K562 (cell line): Measurements from ENCODE around the gene KLHL22. TPM values are rescaled to one million over a fixed set of nuclear protein-coding genes. Genes with fewer than 3 reads are reported as not detected.
A peak's percentile ranks its signal among the peaks of the same experiment; 100 is the strongest.

ENCODE experiments used
- ATAC-seq: fragments of 200-7000 bp; cut with Tn5 transposase; 3 replicates; pipeline ENCODE4 v1.9.1; 2020; ENCODE audit warnings: moderate library complexity
- BruUV-seq: library from RNA; stranded (reverse); fragments of 400-500 nt; replicated peaks from 2 replicates; lab custom pipeline; 2021; lab: Mats Ljungman, UMichigan
- CTCF ChIA-PET: fragments of 300-600 bp; formaldehyde crosslinking; extraction: SDS; loops from one replicate; lab custom pipeline; 2021; ENCODE audit warnings: low intra/inter-chr PET ratio; lab: Yijun Ruan, JAX
- POLR2A ChIA-PET: fragments of 300-600, 350-650 bp; sonication (Branson Sonifier 250); formaldehyde crosslinking; extraction: SDS; loops from one replicate; lab custom pipeline; 2021; ENCODE audit warnings: antibody characterized with exemption, inconsistent platforms; lab: Yijun Ruan, JAX
- DNase-seq, 4 experiments: peaks; one replicate each; pipeline versions ENCODE4 v3.0.0 to v3.0.0-alpha.2; 2011 to 2018; ENCODE audit warnings: low spot score in 3 of 4, mixed read lengths in 3 of 4; ENCODE audit errors: extremely low read depth in 1 of 4
- FAIRE-seq: peaks from 2 replicates; lab custom pipeline; 2011; peaks lifted over from hg19 to GRCh38; lab: Jason Lieb, UNC
- H2AFZ ChIP-seq: 2 replicates; pipeline ENCODE4 v1.6.0; 2011; ENCODE audit warnings: low read depth, low read length, control low read depth, inconsistent platforms
- H3K27ac ChIP-seq: fragments of 200-600 bp; 3 replicates; pipeline ENCODE4 v1.8.0; 2011; ENCODE audit warnings: low read depth, mild to moderate bottlenecking, control low read depth, inconsistent platforms, low read length, moderate library complexity, mixed read lengths; ENCODE audit errors: extremely low read depth
- H3K27me3 ChIP-seq, 2 experiments: fragments of 300-600 bp in 1 of 2; 2 replicates in 1 of 2; 3 replicates in 1 of 2; pipeline versions ENCODE4 v1.6.0 to v1.8.0; 2011; ENCODE audit warnings: inconsistent platforms in 2 of 2, low read length in 2 of 2, mild to moderate bottlenecking in 1 of 2, mixed read lengths in 1 of 2, moderate library complexity in 1 of 2; ENCODE audit not compliant: control insufficient read depth in 2 of 2, insufficient read depth in 2 of 2
- H3K36me3 ChIP-seq: fragments of 300-600 bp; 3 replicates; pipeline ENCODE4 v1.8.0; 2011; ENCODE audit warnings: mild to moderate bottlenecking, low read length, inconsistent platforms; ENCODE audit not compliant: control insufficient read depth, insufficient read depth
- H3K4me1 ChIP-seq, 2 experiments: fragments of 200-600 bp in 1 of 2; replicated peaks in 1 of 2; 2 replicates in 1 of 2; 3 replicates in 1 of 2; pipeline versions ENCODE4 v1.5.1 to v1.8.0; 2011; ENCODE audit warnings: inconsistent platforms in 2 of 2, low read length in 2 of 2, mild to moderate bottlenecking in 1 of 2, mixed read lengths in 1 of 2, moderate library complexity in 1 of 2; ENCODE audit not compliant: control insufficient read depth in 2 of 2, insufficient read depth in 2 of 2
- H3K4me2 ChIP-seq: 2 replicates; pipeline ENCODE4 v1.6.1; 2011; ENCODE audit warnings: low read length, control low read depth, inconsistent platforms, mixed read lengths; ENCODE audit not compliant: insufficient read depth
- H3K4me3 ChIP-seq: fragments of 200-600 bp; sonication (generic), shearing (Covaris generic); 2 replicates; pipeline ENCODE4 v1.5.1; 2016; ENCODE audit warnings: control low read depth, inconsistent platforms
- H3K79me2 ChIP-seq: fragments of 200-600 bp; 3 replicates; pipeline ENCODE4 v1.8.0; 2011; ENCODE audit warnings: low read length, inconsistent platforms; ENCODE audit not compliant: control insufficient read depth, insufficient read depth
- H3K9ac ChIP-seq, 2 experiments: 2 replicates each; pipeline versions ENCODE4 v1.6.0 to v1.6.1; 2011; ENCODE audit warnings: low read depth in 2 of 2, low read length in 2 of 2, control low read depth in 1 of 2, inconsistent platforms in 1 of 2, mild to moderate bottlenecking in 1 of 2, mixed read lengths in 1 of 2; ENCODE audit not compliant: insufficient read depth in 1 of 2
- H3K9me1 ChIP-seq: one replicate; pipeline ENCODE4 v1.6.0; 2011; ENCODE audit warnings: inconsistent platforms, mild to moderate bottlenecking, low read length, moderate library complexity; ENCODE audit not compliant: control insufficient read depth, insufficient read depth
- H3K9me3 ChIP-seq: replicated peaks from 2 replicates; pipeline ENCODE4 v1.5.1; 2011; ENCODE audit warnings: low read depth, low read length, inconsistent platforms; ENCODE audit not compliant: control insufficient read depth, insufficient read depth
- H4K20me1 ChIP-seq: replicated peaks from 2 replicates; pipeline ENCODE4 v1.6.1; 2011; ENCODE audit warnings: low read length, inconsistent platforms, mixed read lengths; ENCODE audit not compliant: control insufficient read depth, insufficient read depth
- ARID2 ChIP-seq: fragments of 450-650 bp; IDR thresholded peaks from 2 replicates; pipeline ENCODE4 v1.6.1; 2017; ENCODE audit warnings: antibody characterized with exemption, mild to moderate bottlenecking
- FOXM1 ChIP-seq, 2 experiments: fragments of 450-650 bp in 1 of 2; sonication (generic) in 1 of 2; formaldehyde crosslinking in 1 of 2; IDR thresholded peaks; 2 replicates each; pipeline versions ENCODE4 v1.6.1 to v1.9.0; 2017 to 2022; ENCODE audit warnings: low read depth in 2 of 2, mild to moderate bottlenecking in 2 of 2, missing genetic modification reagents in 1 of 2, moderate library complexity in 1 of 2
- JUNB ChIP-seq: fragments of 450-650 bp; formaldehyde crosslinking; conservative IDR thresholded peaks from 2 replicates; pipeline ENCODE4 v1.4.0; 2020; ENCODE audit warnings: mild to moderate bottlenecking
- MED1 ChIP-seq: sonication (generic); formaldehyde crosslinking; IDR thresholded peaks from 2 replicates; pipeline ENCODE4 v1.8.1; 2023; ENCODE audit warnings: missing genetic modification reagents, borderline replicate concordance
- NFYB ChIP-seq: IDR thresholded peaks from 2 replicates; pipeline ENCODE4 v1.6.1; 2011; ENCODE audit warnings: mild to moderate bottlenecking, moderate library complexity; ENCODE audit not compliant: insufficient read length; ENCODE audit errors: extremely low read depth
- RBM39 ChIP-seq: fragments of 200-400 bp; formaldehyde crosslinking; optimal IDR thresholded peaks from 2 replicates; pipeline ENCODE3; 2018; ENCODE audit warnings: low read depth, low read length
- SMARCB1 ChIP-seq: IDR thresholded peaks from 2 replicates; pipeline ENCODE4 v1.6.1; 2011; ENCODE audit warnings: improper control_type of control experiment, low read depth; ENCODE audit not compliant: insufficient read length
- SREBF1 ChIP-seq: fragments of 150-350 bp; IDR thresholded peaks from 2 replicates; pipeline ENCODE4 v1.6.1; 2014; ENCODE audit warnings: antibody characterized with exemption, low read depth, low read length, borderline replicate concordance
- WGBS: fragments of 100-300 bp; shearing (Covaris generic); methylation state at CpG from one replicate; pipeline ENCODE4 v1.1.6; 2016; ENCODE audit warnings: low coverage, mixed read lengths; ENCODE audit not compliant: insufficient coverage; ENCODE audit errors: missing lambda C conversion rate; 5-methylcytosine and 5-hydroxymethylcytosine counted together
- in situ Hi-C: fragments of 300-500 bp; cut with MboI; formaldehyde crosslinking; loops from 4 replicates; pipeline ENCODE4 v1.15.0; 2018; ENCODE audit warnings: inconsistent platforms, mixed read lengths
- intact Hi-C: fragments of 100-400 bp; cut with micrococcal nuclease; formaldehyde crosslinking; loops from 2 replicates; pipeline ENCODE4 v1.14.2; 2022
- polyA plus RNA-seq, 8 experiments: library from polyadenylated mRNA; depleted of rRNA in 4 of 8; stranded (reverse) in 5 of 8; unstranded in 3 of 8; fragments of >200 nt; fragmentation: Nextera tagmentation in 2 of 8; fragmentation: Illumina TruSeq in 1 of 8; extraction: Ambion mirVana in 2 of 8; extraction: Trizol in 1 of 8; gene quantifications; 2 replicates each; pipeline versions ENCODE4 v1.2.1 to v1.2.3, GENCODE V29; 2011 to 2014; ENCODE audit warnings: inconsistent platforms in 1 of 8, missing spikeins in 1 of 8
- total RNA-seq, 7 experiments: library from RNA; depleted of rRNA in 6 of 7; stranded (reverse); fragments of >200 nt in 6 of 7; fragmentation: Illumina TruSeq in 2 of 7; extraction: Trizol in 2 of 7; gene quantifications; 2 replicates each; pipeline versions ENCODE4 v1.2.1 to v1.2.3, GENCODE V29; 2011 to 2021; ENCODE audit warnings: low replicate concordance in 1 of 7
- TF ChIP-seq, protein P1 (sequence below): fragments of 450-650 bp; IDR thresholded peaks from 2 replicates; pipeline ENCODE4 v1.6.1; 2017; ENCODE audit warnings: mild to moderate bottlenecking, moderate library complexity
- TF ChIP-seq, protein P2 (sequence below): IDR thresholded peaks from 2 replicates; pipeline ENCODE4 v1.6.1; 2016; ENCODE audit warnings: missing genetic modification characterization, missing compliant biosample characterization
- TF ChIP-seq, protein P3 (sequence below): fragments of 250-450 bp; sonication (Bioruptor Pico); IDR thresholded peaks from 2 replicates; pipeline ENCODE4 v1.4.0; 2020; ENCODE audit warnings: mild to moderate bottlenecking, moderate library complexity
- TF ChIP-seq, protein P4 (sequence below), 2 experiments: fragments of 450-650 bp in 1 of 2; IDR thresholded peaks; 2 replicates each; pipeline ENCODE4 v1.6.1; 2011 to 2017; ENCODE audit warnings: low read depth in 2 of 2, antibody characterized with exemption in 1 of 2, borderline replicate concordance in 1 of 2, low read length in 1 of 2, mild to moderate bottlenecking in 1 of 2, mixed read lengths in 1 of 2; ENCODE audit not compliant: control insufficient read depth in 1 of 2

Gene KLHL22
- total and polyA plus RNA-seq, 9 of the 15 experiments (the other 6 are each of a cell fraction or from before 2014, with no cell fraction given) = 1.3 to 25.6 (median 15.2) TPM

DNA sequence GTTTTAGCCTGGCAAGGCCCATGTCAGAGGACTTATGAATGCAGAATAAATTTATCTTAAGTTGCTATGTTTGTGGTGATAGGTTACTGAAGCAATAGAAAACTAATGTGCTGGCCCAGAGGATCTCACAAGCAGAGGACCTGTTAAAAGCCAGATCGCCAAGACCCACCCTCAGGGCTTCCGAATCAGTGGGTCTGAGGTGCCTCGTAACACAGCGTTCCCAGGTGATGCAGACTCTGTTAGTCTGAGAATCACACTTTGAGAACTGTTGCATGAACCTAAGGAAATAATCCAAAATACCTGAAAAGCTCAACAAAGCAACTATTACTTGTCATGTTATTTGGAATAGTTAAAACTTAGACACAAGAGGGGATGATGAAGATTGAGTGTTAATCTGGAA is 51.3 kb downstream of the KLHL22 start:
- Histone ChIP-seq H3K27me3 (peaks cover 19 to 49% of the 10 kb centered on the region in 2 experiments; a peak in 4 of 5 replicates), H3K27ac (no peak overlapping the region), H3K4me1 (peaks cover 0 to 11% of the 10 kb centered on the region in 2 experiments; a peak in 1 of 5 replicates), H3K9ac (no peak overlapping the region), H3K36me3 (no peaks in the 10 kb centered on the region), H3K4me3 (no peak overlapping the region), H3K4me2 (no peak overlapping the region), H3K79me2 (no peaks in the 10 kb centered on the region), H2AFZ (no peak overlapping the region), H3K9me1 (no peaks in the 10 kb centered on the region), H4K20me1 (peaks cover 31% of the 10 kb centered on the region), H3K9me3 (no peaks in the 10 kb centered on the region)
- POLR2A ChIA-PET = interaction anchor here (0.6 to 3.3 kb wide), 13 partner anchors 8 to 1319 kb away, joined by 3 to 17 read pairs (median 4); no protein-coding TSS in a partner anchor
- DNase-seq (no peak), ATAC-seq (no peak), FAIRE-seq (no peak)
- CTCF ChIA-PET = no interaction called here
- WGBS = 31% methylated on average over 4 of the region's 4 CpGs
- no TSS peak for BruUV-seq
- intact Hi-C loops = no loop called here
- in situ Hi-C loops = no loop called here
- TF ChIP-seq, protein P1, sequence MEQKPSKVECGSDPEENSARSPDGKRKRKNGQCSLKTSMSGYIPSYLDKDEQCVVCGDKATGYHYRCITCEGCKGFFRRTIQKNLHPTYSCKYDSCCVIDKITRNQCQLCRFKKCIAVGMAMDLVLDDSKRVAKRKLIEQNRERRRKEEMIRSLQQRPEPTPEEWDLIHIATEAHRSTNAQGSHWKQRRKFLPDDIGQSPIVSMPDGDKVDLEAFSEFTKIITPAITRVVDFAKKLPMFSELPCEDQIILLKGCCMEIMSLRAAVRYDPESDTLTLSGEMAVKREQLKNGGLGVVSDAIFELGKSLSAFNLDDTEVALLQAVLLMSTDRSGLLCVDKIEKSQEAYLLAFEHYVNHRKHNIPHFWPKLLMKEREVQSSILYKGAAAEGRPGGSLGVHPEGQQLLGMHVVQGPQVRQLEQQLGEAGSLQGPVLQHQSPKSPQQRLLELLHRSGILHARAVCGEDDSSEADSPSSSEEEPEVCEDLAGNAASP = no peak
- TF ChIP-seq, protein P2, sequence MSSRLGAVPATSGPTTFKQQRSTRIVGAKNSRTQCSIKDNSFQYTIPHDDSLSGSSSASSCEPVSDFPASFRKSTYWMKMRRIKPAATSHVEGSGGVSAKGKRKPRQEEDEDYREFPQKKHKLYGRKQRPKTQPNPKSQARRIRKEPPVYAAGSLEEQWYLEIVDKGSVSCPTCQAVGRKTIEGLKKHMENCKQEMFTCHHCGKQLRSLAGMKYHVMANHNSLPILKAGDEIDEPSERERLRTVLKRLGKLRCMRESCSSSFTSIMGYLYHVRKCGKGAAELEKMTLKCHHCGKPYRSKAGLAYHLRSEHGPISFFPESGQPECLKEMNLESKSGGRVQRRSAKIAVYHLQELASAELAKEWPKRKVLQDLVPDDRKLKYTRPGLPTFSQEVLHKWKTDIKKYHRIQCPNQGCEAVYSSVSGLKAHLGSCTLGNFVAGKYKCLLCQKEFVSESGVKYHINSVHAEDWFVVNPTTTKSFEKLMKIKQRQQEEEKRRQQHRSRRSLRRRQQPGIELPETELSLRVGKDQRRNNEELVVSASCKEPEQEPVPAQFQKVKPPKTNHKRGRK = no peak
- TF ChIP-seq MED1 (CRISPR knock-in tag) (no peak), RBM39 (no peak), FOXM1 (IDR thresholded peaks at IDR 0.05; ENCODE audit: low read depth) (no peak), FOXM1 (CRISPR knock-in tag; IDR thresholded peaks at IDR 0.05; ENCODE audit: low read depth) (no peak), SMARCB1 (no peak), NFYB (no peak), JUNB (CRISPR knock-in tag) (0 out of 2 replicates have a peak, but pooled peaks have one; percentile 17), ARID2 (no peak), SREBF1 (no peak)
- TF ChIP-seq, protein P3, sequence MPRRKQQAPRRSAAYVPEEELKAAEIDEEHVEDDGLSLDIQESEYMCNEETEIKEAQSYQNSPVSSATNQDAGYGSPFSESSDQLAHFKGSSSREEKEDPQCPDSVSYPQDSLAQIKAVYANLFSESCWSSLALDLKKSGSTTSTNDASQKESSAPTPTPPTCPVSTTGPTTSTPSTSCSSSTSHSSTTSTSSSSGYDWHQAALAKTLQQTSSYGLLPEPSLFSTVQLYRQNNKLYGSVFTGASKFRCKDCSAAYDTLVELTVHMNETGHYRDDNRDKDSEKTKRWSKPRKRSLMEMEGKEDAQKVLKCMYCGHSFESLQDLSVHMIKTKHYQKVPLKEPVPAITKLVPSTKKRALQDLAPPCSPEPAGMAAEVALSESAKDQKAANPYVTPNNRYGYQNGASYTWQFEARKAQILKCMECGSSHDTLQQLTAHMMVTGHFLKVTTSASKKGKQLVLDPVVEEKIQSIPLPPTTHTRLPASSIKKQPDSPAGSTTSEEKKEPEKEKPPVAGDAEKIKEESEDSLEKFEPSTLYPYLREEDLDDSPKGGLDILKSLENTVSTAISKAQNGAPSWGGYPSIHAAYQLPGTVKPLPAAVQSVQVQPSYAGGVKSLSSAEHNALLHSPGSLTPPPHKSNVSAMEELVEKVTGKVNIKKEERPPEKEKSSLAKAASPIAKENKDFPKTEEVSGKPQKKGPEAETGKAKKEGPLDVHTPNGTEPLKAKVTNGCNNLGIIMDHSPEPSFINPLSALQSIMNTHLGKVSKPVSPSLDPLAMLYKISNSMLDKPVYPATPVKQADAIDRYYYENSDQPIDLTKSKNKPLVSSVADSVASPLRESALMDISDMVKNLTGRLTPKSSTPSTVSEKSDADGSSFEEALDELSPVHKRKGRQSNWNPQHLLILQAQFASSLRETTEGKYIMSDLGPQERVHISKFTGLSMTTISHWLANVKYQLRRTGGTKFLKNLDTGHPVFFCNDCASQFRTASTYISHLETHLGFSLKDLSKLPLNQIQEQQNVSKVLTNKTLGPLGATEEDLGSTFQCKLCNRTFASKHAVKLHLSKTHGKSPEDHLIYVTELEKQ (CRISPR knock-in tag) = no peak
- TF ChIP-seq, protein P4, sequence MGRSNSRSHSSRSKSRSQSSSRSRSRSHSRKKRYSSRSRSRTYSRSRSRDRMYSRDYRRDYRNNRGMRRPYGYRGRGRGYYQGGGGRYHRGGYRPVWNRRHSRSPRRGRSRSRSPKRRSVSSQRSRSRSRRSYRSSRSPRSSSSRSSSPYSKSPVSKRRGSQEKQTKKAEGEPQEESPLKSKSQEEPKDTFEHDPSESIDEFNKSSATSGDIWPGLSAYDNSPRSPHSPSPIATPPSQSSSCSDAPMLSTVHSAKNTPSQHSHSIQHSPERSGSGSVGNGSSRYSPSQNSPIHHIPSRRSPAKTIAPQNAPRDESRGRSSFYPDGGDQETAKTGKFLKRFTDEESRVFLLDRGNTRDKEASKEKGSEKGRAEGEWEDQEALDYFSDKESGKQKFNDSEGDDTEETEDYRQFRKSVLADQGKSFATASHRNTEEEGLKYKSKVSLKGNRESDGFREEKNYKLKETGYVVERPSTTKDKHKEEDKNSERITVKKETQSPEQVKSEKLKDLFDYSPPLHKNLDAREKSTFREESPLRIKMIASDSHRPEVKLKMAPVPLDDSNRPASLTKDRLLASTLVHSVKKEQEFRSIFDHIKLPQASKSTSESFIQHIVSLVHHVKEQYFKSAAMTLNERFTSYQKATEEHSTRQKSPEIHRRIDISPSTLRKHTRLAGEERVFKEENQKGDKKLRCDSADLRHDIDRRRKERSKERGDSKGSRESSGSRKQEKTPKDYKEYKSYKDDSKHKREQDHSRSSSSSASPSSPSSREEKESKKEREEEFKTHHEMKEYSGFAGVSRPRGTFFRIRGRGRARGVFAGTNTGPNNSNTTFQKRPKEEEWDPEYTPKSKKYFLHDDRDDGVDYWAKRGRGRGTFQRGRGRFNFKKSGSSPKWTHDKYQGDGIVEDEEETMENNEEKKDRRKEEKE (IDR thresholded peaks at IDR 0.05; ENCODE audit: borderline replicate concordance in 1 of 2, control insufficient read depth in 1 of 2, low read depth in 2 of 2, low read length in 1 of 2) = no peak
